ENCODE measurements around the gene MAEA. TPM values are rescaled to one million over a fixed set of nuclear protein-coding genes. Genes with fewer than 3 reads are reported as not detected.
A peak's percentile ranks its signal among the peaks of the same experiment; 100 is the strongest.

Gene MAEA
- total RNA-seq, 1 donor from 2014 or later = 63.2 TPM

DNA sequence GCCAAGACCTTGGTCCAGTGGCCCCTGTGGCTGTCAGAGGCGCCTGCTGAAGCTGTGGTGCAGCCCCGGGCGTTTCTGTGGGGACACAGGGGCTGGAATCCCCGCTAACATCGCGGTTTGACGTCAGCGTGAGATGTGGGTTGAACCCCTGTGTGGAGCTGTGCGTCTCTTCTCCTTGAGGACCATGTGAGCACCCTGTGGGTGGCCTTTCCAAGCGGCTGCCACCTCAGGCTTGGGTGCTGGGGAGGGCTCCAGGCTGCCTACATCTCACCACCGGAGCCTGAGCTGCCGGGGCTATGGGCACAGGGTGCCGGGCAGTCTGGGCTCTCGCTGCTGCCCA is 85.0 kb downstream of the MAEA start:
- Histone ChIP-seq H3K27me3 (no peaks in the 10 kb centered on the region), H3K9me3 (no peaks in the 10 kb centered on the region), H3K27ac (no peak overlapping the region), H3K36me3 (peaks cover 42% of the 10 kb centered on the region), H3K4me1 (no peaks in the 10 kb centered on the region), H3K4me3 (no peak overlapping the region)
- DNase-seq = peak; percentile 40
- TF ChIP-seq, protein P1, sequence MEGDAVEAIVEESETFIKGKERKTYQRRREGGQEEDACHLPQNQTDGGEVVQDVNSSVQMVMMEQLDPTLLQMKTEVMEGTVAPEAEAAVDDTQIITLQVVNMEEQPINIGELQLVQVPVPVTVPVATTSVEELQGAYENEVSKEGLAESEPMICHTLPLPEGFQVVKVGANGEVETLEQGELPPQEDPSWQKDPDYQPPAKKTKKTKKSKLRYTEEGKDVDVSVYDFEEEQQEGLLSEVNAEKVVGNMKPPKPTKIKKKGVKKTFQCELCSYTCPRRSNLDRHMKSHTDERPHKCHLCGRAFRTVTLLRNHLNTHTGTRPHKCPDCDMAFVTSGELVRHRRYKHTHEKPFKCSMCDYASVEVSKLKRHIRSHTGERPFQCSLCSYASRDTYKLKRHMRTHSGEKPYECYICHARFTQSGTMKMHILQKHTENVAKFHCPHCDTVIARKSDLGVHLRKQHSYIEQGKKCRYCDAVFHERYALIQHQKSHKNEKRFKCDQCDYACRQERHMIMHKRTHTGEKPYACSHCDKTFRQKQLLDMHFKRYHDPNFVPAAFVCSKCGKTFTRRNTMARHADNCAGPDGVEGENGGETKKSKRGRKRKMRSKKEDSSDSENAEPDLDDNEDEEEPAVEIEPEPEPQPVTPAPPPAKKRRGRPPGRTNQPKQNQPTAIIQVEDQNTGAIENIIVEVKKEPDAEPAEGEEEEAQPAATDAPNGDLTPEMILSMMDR (IDR thresholded peaks at IDR 0.05) = no peak
- intact Hi-C loops (cut with DNase I) = no loop called here
- no peak for ATAC-seq

DNA sequence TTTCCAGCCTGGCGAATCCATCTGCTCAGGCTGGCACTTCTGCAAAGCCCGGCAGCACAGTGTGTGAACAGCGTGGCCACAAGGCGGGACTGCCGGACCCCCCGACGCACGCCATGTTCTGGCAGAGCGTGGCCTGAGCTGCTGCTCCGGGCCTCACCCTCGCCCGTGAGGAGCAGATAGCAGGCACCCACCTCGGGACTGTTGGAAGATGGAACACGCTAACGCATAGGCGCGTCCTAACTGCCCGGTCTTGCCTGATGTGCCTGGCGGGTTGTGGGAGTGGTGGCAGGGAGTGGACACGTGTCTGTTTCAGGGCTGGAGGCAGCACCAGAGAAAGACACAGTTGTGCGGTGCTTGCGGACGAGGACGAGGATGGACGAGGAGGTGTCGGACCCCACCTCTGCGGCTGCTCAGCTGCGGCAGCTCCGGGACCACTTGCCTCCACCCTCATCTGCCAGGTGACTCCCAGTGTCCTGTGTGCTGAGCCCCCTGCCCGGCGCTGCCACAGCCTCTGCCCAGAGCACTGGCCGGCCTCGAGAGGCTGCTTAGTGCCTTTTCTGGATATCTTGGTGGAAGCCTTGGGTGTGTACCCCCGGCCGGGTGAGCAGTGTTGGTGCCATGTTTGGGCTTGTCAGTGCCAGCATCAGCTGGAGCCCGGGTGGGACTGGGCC is 85.5 kb downstream of the MAEA start:
- no peaks in the 10 kb centered on the region for H3K27me3 ChIP-seq
- H3K4me3 ChIP-seq = no peak overlapping the region
- H3K4me1 ChIP-seq = no peaks in the 10 kb centered on the region
- peaks cover 41% of the 10 kb centered on the region for H3K36me3 ChIP-seq
- no peaks in the 10 kb centered on the region for H3K9me3 ChIP-seq
- TF ChIP-seq, protein P1 (IDR thresholded peaks at IDR 0.05) = no peak
- DNase-seq (peak; percentile 61), ATAC-seq (no peak)
- intact Hi-C loops (cut with DNase I) = no loop called here
- H3K27ac ChIP-seq = no peak overlapping the region

DNA sequence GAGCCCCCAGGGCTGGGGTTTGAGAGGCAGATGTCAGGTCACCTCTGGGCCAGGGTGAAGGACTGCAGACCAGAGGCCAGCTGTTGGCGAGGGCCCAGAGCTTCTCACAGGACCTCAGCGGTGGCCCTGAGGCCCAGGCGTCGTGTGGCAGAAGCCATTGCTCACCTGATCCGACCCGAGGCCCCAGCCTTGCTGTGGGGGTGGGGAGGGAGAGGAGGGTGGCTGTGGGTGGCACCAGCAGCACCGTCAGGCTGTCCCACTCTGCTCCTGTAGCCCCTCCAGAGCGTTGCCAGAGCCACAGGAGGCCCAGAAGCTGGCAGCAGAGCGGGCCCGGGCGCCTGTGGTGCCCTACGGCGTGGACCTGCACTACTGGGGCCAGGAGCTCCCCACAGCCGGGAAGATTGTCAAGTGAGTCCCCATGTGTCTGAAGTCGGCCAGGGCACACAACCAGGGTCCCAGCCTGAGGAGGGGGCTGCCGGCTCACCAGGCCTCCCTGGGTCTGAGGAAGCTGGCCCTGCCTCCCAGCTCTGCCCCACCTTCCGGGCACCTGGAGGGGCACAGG is 86.2 kb downstream of the MAEA start:
- H3K27me3 ChIP-seq = no peaks in the 10 kb centered on the region
- intact Hi-C loops (cut with DNase I) = no loop called here
- no peaks in the 10 kb centered on the region for H3K9me3 ChIP-seq
- no peak for ATAC-seq
- H3K36me3 ChIP-seq = peaks cover 34% of the 10 kb centered on the region
- TF ChIP-seq, protein P1 (IDR thresholded peaks at IDR 0.05) = no peak
- H3K4me1 ChIP-seq = no peaks in the 10 kb centered on the region
- no peak for DNase-seq
- no peak overlapping the region for H3K4me3 ChIP-seq
- no peak overlapping the region for H3K27ac ChIP-seq

DNA sequence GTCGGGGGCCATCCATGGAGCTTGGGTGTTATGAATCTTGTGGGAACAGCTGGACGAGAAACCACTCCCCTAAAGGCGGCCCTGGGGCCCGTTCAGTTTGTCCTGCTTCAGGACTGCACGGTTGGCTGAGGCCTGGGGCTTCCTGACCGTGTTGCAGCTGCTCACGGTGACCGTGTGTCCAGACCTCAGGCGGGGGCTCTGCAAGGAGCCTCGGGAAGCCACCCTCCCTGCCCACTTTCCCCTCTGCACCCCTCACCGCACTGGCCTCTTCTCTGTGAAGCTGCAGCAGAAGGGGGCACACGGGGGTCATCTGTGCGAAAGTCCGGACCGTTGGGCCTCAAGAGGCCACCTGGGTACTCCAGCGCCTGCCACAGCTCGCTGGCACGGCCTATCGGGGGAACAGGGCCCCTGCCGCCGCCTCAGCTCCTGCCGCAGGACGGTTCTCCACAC is 86.7 kb downstream of the MAEA start:
- DNase-seq = peak; percentile 56
- TF ChIP-seq, protein P1 (IDR thresholded peaks at IDR 0.05) = no peak
- no peak for ATAC-seq
- Histone ChIP-seq H3K27me3 (no peaks in the 10 kb centered on the region), H3K9me3 (no peaks in the 10 kb centered on the region), H3K27ac (no peak overlapping the region), H3K4me3 (no peak overlapping the region), H3K36me3 (peaks cover 33% of the 10 kb centered on the region), H3K4me1 (no peaks in the 10 kb centered on the region)
- intact Hi-C loops (cut with DNase I) = no loop called here

DNA sequence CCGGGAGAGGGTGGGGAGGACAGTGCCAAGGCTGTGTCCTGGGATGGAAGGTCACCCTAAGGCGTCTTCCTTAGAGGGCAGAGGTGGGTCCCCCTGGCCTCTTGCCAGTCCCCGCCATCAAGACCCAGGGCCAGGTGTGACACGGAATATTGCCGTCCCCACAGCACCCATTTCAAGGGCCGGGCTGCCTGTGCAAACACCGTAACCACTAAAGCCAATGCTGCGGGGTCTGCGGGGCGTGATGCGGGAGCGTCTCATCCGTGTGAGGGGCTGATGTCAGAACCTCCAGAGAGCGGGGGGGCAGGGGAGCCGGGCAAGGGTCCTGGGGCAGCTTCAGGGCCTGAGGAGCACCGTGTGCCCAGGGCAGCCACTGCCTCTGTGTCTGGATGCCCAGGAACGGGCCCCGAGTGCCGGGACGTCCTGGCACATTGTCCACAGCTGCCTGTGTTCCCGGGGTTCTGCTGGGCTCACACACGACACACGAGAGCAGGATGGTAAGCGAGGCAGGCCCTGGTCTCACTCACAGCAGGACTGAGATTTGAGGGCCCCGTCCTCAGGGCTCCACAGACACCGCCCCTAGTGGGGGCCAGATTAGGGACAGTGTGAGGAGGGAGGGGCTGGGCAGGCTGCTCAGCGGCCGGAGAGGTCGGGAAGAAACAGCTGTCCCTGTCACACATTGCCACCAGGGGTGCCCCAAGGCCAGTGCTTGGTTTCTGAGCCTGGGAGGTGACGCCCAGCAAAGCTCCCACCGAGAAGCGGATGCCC is 87.3 kb downstream of the MAEA start:
- no peaks in the 10 kb centered on the region for H3K27me3 ChIP-seq
- intact Hi-C loops (cut with DNase I) = no loop called here
- no peaks in the 10 kb centered on the region for H3K4me1 ChIP-seq
- no peaks in the 10 kb centered on the region for H3K9me3 ChIP-seq
- no peak overlapping the region for H3K27ac ChIP-seq
- H3K4me3 ChIP-seq = no peak overlapping the region
- TF ChIP-seq, protein P1 (IDR thresholded peaks at IDR 0.05) = no peak
- H3K36me3 ChIP-seq = peaks cover 27% of the 10 kb centered on the region
- ATAC-seq = no peak
- DNase-seq = peak; percentile 56

Measured in upper lobe of right lung (tissue), 1 donor.